HG03460 (cell line): Measurements from ENCODE around the gene GNS.
"Not testable (repeated sequence)": the region's sequence is repeated elsewhere in the genome, so short reads cannot be mapped to it uniquely, and the experiment has no call there.

Experiments used
- ATAC-seq: cut with Tn5 transposase; IDR thresholded peaks from one replicate; pipeline ENCODE4 v1.9.1; 2021; ENCODE audit not compliant: unreplicated experiment

The GNS gene

DNA sequence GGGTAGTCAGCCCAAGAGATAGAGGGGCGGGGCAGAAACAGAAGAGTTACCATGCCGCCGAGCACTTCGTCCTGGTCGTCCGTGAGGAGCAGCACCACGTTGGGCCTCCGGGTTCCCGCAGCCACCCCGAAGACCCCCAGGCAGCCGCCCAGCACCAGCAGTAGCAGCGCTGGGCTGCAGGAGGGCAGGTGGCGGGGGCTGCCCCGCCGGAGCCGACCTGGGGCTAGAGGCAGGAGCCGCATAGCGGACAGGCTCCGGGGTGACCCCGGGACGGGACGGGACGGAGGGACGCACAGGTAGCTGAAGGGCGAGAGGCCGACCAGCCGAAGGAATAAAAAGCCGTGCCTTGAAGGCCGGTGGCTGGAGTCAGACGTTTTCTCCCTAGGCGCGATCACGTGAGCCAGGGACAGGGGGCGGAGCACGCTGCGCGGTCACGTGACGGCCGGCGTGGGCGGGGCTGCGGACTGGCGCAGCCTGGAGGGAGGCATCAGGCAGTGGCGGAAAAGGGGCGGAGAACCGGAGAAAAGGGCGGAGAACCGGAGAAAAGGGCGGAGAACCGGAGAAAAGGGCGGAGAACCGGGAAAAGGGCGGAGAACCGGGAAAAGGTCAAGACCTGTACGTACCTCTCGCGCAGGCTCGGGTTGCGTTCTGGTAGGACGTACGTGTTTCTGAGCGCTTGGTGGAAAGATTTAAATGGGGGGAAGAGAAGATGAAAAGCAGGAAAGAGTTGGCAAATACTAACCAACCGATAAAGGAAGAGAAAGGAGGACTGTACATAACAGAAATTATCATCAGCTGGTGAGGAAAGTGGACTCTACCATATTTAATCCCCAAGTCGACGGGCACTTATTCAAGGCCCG, at the start of gene GNS:
TSS of gene GNS (minus strand) at position 372 of the 860 bp plus-strand sequence. CDS start at position 242, 130 bp downstream.
- ATAC-seq, result peak; percentile 85

DNA sequence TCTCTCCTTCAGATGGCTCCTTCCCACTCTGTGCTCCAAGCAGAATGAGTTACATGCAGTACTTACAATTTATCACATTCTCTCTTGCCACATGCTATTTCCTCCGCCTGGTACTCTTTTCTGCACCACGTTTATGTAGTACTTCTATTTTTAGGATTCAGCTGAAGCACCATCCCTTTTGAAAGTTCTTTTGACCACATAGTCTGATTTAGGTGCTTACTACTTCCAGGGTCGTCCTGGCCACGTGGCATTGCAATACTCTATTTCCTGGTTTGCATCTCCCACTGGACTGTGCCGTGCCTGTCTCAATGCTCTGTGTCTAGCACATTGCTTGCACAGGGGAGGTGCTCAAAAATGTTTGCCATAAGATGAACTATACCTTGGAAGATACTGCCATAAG, 48.9 kb upstream of the GNS start:
- ATAC-seq, result no peak

- no peak for ATAC-seq
Measured at GRCh38 chr12:64806593-64807460, 47.6 kb upstream of the GNS start.

GRCh38 chr12:64806173-64806572, 47.0 kb upstream of the GNS start:
- no peak for ATAC-seq

- ATAC-seq, result not testable (repeated sequence)
Measured at GRCh38 chr12:64802180-64802775, 43.1 kb upstream of the GNS start.

DNA sequence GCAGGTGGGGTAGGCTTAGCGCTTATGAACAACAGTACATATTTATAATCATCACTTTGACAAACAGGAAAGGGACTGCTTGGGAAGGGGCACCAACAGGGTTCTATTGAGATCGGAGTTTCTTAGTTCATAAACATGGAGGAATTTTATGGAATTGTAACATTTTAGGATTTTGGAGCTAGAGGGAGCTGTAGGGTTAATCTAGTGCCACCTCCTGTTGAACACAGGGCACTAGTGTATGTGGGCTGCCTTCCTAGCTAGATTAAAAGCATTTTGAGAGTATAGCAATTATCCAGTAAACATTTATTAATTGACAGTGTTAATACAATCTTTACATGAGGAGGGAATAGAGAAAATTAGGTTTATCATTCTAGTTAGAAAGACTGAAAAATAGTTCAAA, 42.2 kb upstream of the GNS start:
- no peak for ATAC-seq

DNA sequence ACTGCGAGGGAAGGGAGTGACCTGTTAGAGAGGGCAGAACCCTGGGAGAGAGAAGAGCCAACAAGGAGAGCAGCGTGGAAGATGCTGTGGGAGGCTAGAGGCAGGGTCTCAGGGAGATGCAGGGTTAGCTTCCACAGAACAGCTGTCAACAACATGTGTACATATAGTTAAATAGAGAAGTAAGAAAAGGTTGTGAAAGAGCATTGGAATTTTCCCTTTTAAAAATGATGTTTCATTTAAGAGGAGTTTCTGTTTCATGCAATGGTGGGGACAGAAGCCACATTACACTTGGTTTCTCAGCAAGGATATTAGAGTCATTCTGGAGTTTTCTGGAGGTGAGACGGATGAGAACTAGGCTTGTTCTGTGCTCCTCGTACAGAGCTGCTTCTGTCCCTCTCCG, 41.4 kb upstream of the GNS start:
- ATAC-seq, result no peak

- ATAC-seq, result no peak
Measured at GRCh38 chr12:64798165-64798564, 39.0 kb upstream of the GNS start.

DNA sequence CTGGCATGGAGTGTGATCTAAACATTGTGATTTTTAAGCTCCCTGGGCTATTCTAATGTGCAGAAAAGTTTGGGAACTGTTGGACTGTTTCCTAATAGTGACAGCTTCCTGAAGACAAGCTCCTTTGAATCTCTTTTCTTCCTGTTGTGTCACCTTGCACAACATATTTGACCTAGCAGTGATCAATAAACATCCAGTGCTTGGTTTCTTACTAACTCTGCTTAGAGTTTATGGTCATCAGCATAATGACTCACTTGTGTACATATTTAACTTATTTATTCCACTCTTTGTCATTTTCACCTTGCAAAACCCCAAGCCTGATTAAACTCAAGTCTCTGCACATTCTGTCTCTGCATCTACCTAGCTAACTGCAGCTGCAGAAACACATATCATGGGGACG, 38.0 kb upstream of the GNS start:
- ATAC-seq, result no peak

DNA sequence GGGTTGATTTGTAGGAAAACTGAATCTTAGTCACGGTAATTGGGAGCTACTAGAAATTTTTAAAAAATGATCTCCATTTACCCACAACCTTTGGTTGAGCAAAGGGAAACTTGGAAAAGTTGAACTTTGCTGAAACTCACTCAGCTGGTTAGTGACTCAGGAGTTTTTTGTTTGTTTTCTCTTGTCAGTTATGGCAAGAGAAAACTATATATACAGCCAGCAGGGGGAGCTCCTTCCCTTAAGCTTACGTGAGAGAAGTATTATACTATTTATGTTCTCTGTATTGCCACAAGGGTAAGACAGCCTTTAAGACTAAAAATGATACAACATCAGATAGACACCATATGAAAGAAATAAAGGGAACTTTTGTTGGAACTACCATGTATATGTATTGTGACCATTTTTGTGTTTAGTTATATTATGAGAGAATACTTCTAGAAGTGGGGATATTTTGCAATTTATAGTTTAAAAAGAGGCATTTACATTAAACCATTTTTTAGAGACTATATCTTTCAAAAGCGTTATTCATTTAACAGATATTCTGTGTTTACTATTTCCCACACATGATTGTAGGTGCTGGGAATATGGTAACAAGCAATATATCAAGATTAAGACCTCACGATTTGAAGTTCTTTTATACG, 37.1 kb upstream of the GNS start:
- peak; percentile 73 for ATAC-seq

DNA sequence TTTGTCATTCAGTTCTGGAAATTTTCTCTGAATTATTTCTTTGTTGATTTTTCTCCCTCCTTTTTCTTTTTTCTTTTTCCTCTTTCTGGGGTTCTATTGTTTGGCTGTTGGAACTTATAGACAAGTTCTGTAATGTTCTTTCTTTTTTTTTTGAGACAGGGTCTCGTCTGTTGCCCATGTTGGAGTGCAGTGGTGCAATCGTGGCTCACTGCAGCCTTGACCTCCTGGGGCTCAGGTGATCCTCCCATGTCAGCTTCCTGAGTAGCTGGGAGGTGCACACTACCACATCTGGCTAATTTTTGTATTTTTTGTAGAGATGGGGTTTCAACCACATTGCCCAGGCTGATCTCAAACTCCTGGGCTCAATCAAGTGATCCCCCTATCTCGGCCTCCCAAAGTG, 35.1 kb upstream of the GNS start:
- ATAC-seq, result no peak

DNA sequence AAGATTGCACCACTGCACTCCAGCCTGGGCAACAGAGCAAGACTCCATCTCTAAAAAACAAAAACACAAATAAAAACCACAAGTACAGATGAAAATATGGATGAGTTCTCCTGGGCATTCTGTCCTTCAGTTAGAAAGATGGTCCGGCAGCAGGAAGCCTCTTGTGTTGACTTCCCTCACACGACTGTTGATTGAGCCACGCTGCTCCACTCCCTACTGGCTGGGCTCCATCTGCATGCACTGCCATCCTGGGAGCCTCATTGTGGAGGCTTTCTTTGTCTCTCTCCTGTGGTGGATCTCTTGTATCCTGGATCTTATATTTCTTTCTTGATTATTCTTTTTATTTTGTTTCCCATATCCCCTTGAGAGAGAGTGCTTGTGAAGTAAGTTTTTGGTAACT, 34.4 kb upstream of the GNS start:
- ATAC-seq, result no peak

GRCh38 chr12:64792128-64792527, 32.9 kb upstream of the GNS start:
- no peak for ATAC-seq

DNA sequence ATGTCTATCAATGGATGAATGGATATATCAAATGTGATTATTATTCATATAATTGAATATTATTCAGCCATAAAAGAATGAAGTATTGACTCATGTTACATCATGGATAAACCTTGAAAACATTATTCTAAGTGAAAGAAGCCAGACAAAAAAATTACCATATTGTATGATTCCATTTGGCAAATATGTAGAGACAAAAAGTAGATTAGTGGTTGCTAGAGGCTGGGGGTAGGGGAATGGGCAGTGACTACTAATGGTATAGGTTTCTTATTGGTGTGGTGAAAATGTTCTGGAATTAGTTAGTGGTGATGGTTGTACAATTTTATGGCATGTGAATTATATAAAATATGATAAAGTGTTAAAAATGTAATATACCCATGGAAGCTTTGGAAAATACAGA, 31.8 kb upstream of the GNS start:
- ATAC-seq, result no peak

DNA sequence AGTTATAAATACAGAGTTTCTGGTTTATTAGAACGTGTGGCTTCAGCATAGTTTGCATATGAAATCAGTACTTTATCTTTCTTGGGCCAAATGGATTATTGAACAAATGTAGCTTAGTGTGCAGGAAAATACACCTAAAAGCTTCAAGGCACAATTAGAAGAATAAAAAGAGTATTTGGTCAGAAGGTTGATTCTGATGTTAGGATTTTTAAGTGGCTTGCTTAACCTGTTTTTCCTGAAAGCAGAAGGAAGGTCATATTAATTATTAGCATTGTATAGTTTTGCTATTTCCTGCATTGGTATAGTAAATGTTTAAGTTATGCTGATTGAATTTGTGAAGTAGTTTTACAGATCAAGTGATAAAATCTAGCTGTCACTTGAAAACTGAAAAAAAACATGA, 31.0 kb upstream of the GNS start:
- no peak for ATAC-seq

- no peak for ATAC-seq
Measured at GRCh38 chr12:64785838-64786237, 26.6 kb upstream of the GNS start.

- no peak for ATAC-seq
Measured at GRCh38 chr12:64782191-64782876, 23.1 kb upstream of the GNS start.

DNA sequence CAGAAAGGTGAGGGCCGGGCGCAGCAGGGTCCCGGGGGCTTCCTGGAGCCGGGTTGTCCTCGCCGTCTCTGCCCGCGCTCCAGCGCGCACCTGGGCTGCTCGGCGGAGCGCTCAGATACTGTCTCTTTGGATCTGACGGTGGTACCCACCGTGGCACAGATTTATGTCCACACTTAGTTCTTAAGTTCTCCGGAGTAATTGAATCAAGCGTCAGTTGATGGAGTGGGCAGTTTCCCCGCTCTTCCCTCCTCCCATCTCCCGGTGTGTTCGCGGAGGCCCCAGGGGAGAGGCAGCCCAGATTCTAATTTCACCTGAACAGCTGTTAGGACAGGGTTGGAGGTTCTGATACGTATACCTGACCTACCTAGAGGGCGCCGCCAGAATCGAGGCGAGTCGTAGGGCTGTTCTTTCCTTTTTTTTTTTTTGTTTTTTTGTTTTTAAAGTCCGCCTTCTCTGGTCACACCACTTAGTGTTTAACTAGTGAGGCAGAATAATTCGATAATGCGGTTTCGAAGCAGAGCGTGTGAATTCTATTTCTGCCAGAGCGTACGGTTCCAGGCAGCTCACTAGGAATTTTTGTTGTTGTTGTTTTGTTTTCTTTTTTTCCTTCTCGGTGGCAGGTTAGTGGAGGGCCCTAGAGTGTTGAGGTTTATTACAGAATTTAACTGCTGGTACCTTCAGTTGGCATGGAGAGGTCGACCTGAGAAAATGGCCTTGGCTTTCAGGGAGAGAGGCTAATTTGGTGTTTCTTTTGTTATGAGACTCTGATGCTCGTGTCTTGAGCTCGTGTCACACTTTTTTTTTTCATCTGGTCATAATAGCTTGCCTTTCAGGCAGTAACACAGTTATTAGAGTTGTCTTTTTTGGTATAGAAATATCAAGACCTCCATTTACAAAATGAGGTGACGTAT, 22.3 kb upstream of the GNS start:
- ATAC-seq, result peak; percentile 25

GRCh38 chr12:64780531-64781279, 21.5 kb upstream of the GNS start:
- ATAC-seq, result peak; percentile 42
